ENCODE data around the gene STK17A. TPM values are rescaled to one million over a fixed set of nuclear protein-coding genes. Genes with fewer than 3 reads are reported as not detected.

The STK17A gene
- total and polyA plus RNA-seq, 5 donors, result 15.7 to 43.3 (median 32.7) TPM

DNA sequence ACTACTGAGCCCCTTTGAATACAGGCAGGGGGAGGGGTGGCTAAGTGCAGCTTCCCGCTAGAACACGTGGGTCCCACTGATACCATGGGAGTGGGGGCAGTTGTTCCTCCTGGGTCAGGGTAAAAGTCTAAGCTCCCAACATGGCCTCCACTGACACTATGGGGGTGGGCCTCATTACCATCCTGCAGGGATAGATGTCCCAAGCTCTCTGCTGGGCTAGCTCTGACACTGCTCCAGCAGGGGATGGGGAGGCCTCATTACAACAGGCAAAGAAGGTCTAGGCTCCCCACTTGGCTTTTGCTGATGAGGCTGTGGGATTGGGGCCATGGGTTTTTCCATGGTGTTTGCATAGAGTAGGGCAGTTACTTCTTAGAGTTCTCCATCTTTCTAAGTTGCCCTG lies 51.5 kb downstream of the STK17A start:
- peaks cover 2% of the 10 kb centered on the region for H3K4me1 ChIP-seq (ENCODE audit: control insufficient read depth, insufficient read depth, low read length)
- H3K9me3 ChIP-seq (ENCODE audit: control insufficient read depth, low read length), result no peaks in the 10 kb centered on the region
- no peak overlapping the region for H3K27ac ChIP-seq (ENCODE audit: low read length)
- H3K4me3 ChIP-seq (ENCODE audit: low read length), result no peak overlapping the region
- DNase-seq (no peak), ATAC-seq (peak; percentile 15 to 44)
- no peaks in the 10 kb centered on the region for H3K27me3 ChIP-seq (ENCODE audit: control insufficient read depth, insufficient read depth)
- WGBS, result 96% methylated on average over 2 of the region's 2 CpGs
- intact Hi-C loops (cut with DNase I), result loop anchor here in 1 of 4 donors (5.0 kb wide), 1 partner anchor 37 kb away; no protein-coding TSS in a partner anchor

DNA sequence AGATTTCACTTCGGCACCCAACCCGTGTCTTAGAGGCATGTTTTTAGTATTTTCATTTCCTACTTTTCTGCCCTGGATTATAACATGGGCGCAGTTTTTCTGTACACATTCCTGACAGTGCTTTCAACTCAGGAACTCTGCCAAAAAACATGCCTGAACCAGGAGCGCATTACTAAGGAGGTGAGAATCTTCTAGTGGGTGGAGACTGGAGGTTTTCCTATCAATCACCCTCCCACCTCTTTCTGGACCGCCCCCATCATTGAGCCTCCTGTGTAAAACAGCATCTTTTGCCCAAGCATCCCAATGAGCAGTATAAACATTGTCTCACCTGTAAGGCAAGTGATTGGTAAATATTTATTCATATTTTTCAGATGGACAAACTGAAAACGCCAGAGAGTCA lies 53.2 kb downstream of the STK17A start:
- ATAC-seq (peak in 1 of 2 donors; percentile 22), DNase-seq (no peak)
- WGBS, result 73% methylated on average over 6 of the region's 6 CpGs
- intact Hi-C loops (cut with DNase I), result no loop called here
- no peak overlapping the region for H3K4me3 ChIP-seq (ENCODE audit: low read length)
- H3K9me3 ChIP-seq (ENCODE audit: control insufficient read depth, low read length), result no peaks in the 10 kb centered on the region
- H3K27ac ChIP-seq (ENCODE audit: low read length), result no peak overlapping the region
- H3K27me3 ChIP-seq (ENCODE audit: control insufficient read depth, insufficient read depth), result no peaks in the 10 kb centered on the region
- peaks cover 9% of the 10 kb centered on the region for H3K4me1 ChIP-seq (ENCODE audit: control insufficient read depth, insufficient read depth, low read length)

- ATAC-seq (no peak), DNase-seq (no peak)
- Histone ChIP-seq H3K27ac (ENCODE audit: low read length) (no peak overlapping the region), H3K4me3 (ENCODE audit: low read length) (no peak overlapping the region), H3K27me3 (ENCODE audit: control insufficient read depth, insufficient read depth) (no peaks in the 10 kb centered on the region), H3K4me1 (ENCODE audit: control insufficient read depth, insufficient read depth, low read length) (peaks cover 9% of the 10 kb centered on the region), H3K9me3 (ENCODE audit: control insufficient read depth, low read length) (no peaks in the 10 kb centered on the region)
- intact Hi-C loops (cut with DNase I), result no loop called here
- WGBS, result 74% methylated on average over 4 of the region's 4 CpGs
Observed at GRCh38 chr7:43637114-43637806, 54.4 kb downstream of the STK17A start.

DNA sequence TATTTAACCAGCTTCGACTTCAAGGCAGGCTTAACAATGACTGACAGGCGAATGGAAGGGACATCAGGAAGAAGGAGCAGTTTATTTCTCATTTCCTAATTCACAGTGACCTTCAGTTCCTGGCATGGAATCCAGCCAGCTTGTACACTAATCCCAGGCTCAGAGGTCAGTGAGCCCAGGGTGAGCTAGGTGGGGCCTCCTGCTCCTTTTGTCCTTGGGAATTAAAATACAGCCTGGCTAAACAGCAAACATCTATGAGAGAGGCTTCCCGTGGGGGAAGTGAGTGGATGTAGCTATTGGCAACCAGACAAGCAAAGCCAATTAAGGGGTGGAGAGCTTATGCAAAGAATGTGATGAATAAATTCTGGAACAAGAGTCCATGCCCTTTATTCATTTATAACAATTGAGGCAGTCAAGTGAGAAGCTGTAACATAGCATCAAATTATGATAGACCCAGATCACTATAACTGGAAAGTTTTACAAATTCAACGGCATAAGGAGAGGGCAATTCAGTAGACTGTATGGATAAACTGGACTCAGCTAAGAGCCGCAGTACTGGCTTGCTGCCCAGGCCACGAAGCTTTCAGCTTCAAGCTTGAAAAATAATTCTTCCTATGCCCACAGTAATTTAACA lies 57.1 kb downstream of the STK17A start:
- H3K4me3 ChIP-seq (ENCODE audit: low read length), result no peak overlapping the region
- intact Hi-C loops (cut with DNase I), result no loop called here
- H3K4me1 ChIP-seq (ENCODE audit: control insufficient read depth, insufficient read depth, low read length), result peaks cover 9% of the 10 kb centered on the region

DNA sequence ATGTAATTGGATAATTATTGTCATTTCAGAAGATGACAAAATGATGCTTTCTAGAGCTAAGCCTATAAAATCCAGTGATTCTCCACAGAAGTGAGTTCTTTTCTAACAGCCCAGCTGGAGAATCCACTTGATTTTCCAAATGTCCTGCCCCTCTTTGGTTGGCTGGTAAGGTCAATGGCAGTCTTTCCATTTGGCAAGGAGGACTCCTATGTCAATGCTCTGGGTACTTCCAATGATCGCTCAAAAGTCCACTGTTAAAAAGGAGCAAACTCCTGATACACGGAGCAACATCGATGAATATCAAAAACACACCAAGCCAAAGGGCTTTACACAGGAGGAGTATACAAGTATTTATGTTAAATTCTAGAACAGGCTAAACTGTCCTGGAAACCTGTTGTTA lies 57.8 kb downstream of the STK17A start:
- WGBS, result 95% methylated on average over 3 of the region's 3 CpGs
- peak overlapping the region; percentile 45 for H3K27ac ChIP-seq (ENCODE audit: low read length)
- H3K9me3 ChIP-seq (ENCODE audit: control insufficient read depth, low read length), result no peaks in the 10 kb centered on the region
- H3K4me1 ChIP-seq (ENCODE audit: control insufficient read depth, insufficient read depth, low read length), result peaks cover 11% of the 10 kb centered on the region
- intact Hi-C loops (cut with DNase I), result no loop called here
- no peak for ATAC-seq
- H3K4me3 ChIP-seq (ENCODE audit: low read length), result no peak overlapping the region
- no peak for DNase-seq
- no peaks in the 10 kb centered on the region for H3K27me3 ChIP-seq (ENCODE audit: control insufficient read depth, insufficient read depth)

More for the DNA sequence above, 57.1 kb downstream of the STK17A start:
- Histone ChIP-seq H3K9me3 (ENCODE audit: control insufficient read depth, low read length) (no peaks in the 10 kb centered on the region), H3K27ac (ENCODE audit: low read length) (peak overlapping the region; percentile 83), H3K27me3 (ENCODE audit: control insufficient read depth, insufficient read depth) (no peaks in the 10 kb centered on the region)
- 26% methylated on average over 6 of the region's 6 CpGs for WGBS
- DNase-seq (peak; percentile 53 to 85 (median 79)), ATAC-seq (peak; percentile 87 to 97)

GRCh38 chr7:43642897-43643630 lies 60.2 kb downstream of the STK17A start:
- no peaks in the 10 kb centered on the region for H3K27me3 ChIP-seq (ENCODE audit: control insufficient read depth, insufficient read depth)
- no peaks in the 10 kb centered on the region for H3K9me3 ChIP-seq (ENCODE audit: control insufficient read depth, low read length)
- ATAC-seq, result no peak
- intact Hi-C loops (cut with DNase I), result no loop called here
- H3K4me1 ChIP-seq (ENCODE audit: control insufficient read depth, insufficient read depth, low read length), result peaks cover 30% of the 10 kb centered on the region
- H3K27ac ChIP-seq (ENCODE audit: low read length), result no peak overlapping the region
- 91% methylated on average over 13 of the region's 13 CpGs for WGBS
- DNase-seq, result no peak
- no peak overlapping the region for H3K4me3 ChIP-seq (ENCODE audit: low read length)

DNA sequence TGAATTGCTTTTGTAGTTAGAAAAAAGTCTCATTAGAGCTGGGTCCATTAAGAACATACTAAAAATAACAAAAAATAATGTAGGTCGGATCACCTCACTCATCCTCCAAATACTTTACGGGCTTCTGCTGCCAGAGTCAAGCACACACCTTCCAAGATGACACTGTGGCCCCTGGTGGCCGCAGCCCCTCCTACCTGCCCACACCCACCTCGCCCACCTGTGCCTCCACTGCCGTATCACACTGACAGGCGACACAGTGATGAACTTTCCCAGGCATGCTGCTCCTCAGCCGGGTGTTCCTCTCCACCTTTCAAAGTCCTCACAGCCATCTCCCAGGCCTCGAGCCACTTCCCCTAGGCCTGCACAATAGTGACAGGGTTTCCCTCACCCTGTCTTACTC lies 60.9 kb downstream of the STK17A start:
- Histone ChIP-seq H3K27me3 (ENCODE audit: control insufficient read depth, insufficient read depth) (no peaks in the 10 kb centered on the region), H3K4me1 (ENCODE audit: control insufficient read depth, insufficient read depth, low read length) (peaks cover 33% of the 10 kb centered on the region), H3K9me3 (ENCODE audit: control insufficient read depth, low read length) (no peaks in the 10 kb centered on the region), H3K4me3 (ENCODE audit: low read length) (no peak overlapping the region), H3K27ac (ENCODE audit: low read length) (no peak overlapping the region)
- 87% methylated on average over 8 of the region's 8 CpGs for whole genome bisulfite sequencing
- ATAC-seq, result no peak
- intact Hi-C loops (cut with DNase I), result no loop called here
- no peak for DNase-seq

GRCh38 chr7:43645699-43646226 lies 62.9 kb downstream of the STK17A start:
- Histone ChIP-seq H3K4me1 (ENCODE audit: control insufficient read depth, insufficient read depth, low read length) (peaks cover 29% of the 10 kb centered on the region), H3K27ac (ENCODE audit: low read length) (peak overlapping the region; percentile 88), H3K4me3 (ENCODE audit: low read length) (no peak overlapping the region), H3K9me3 (ENCODE audit: control insufficient read depth, low read length) (no peaks in the 10 kb centered on the region), H3K27me3 (ENCODE audit: control insufficient read depth, insufficient read depth) (no peaks in the 10 kb centered on the region)
- intact Hi-C loops (cut with DNase I), result no loop called here
- 86% methylated on average over 3 of the region's 3 CpGs for WGBS
- DNase-seq (no peak), ATAC-seq (no peak)

DNA sequence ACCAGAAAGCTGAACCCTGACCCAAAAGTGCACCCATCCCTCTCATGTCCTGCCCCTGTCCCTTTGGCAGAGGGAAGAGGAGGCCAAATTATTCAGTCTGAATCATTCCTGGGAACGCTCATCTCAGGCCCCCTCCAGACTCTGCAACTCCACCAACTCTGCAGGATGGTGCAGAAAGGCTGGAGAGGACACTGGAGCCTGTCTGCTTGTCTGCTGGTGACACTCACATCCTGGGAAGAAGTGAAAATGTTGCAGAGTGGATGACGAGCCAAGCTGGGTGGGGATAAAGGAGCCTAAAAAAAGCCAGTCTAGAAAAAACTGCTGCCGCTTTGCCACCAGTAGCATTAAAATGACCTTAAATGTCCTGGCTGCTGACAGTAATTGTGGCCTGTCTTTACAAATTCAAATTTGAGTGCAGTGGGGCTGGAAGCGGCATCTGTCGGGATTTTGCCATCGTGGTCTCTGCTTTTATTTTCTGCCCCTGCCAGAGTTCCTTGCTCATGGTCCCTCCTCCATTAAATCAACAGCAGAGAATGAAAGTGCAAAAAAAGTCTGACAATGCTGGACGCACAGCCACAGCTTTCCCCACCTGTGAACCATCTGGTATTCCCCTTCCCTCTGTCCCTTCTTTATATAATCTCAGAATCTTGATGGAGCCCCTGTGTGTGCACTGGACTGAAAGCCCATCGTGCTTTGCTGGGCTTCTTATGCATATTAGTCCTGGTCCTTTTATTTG lies 63.9 kb downstream of the STK17A start:
- H3K27me3 ChIP-seq (ENCODE audit: control insufficient read depth, insufficient read depth), result no peaks in the 10 kb centered on the region
- peak in 2 of 3 donors; percentile 30 to 55 for DNase-seq
- peak; percentile 39 to 42 for ATAC-seq
- intact Hi-C loops (cut with DNase I), result no loop called here
- H3K27ac ChIP-seq (ENCODE audit: low read length), result peak overlapping the region; percentile 88
- WGBS, result 20% methylated on average over 8 of the region's 8 CpGs
- H3K4me3 ChIP-seq (ENCODE audit: low read length), result no peak overlapping the region
- no peaks in the 10 kb centered on the region for H3K9me3 ChIP-seq (ENCODE audit: control insufficient read depth, low read length)
- H3K4me1 ChIP-seq (ENCODE audit: control insufficient read depth, insufficient read depth, low read length), result peaks cover 30% of the 10 kb centered on the region

GRCh38 chr7:43647339-43647672 lies 64.4 kb downstream of the STK17A start:
- intact Hi-C loops (cut with DNase I), result no loop called here
- no peaks in the 10 kb centered on the region for H3K9me3 ChIP-seq (ENCODE audit: control insufficient read depth, low read length)
- ATAC-seq (peak; percentile 20 to 44), DNase-seq (peak in 2 of 3 donors; percentile 44 to 65)
- peaks cover 30% of the 10 kb centered on the region for H3K4me1 ChIP-seq (ENCODE audit: control insufficient read depth, insufficient read depth, low read length)
- WGBS, result 24% methylated on average over 7 of the region's 7 CpGs
- H3K27me3 ChIP-seq (ENCODE audit: control insufficient read depth, insufficient read depth), result no peaks in the 10 kb centered on the region
- H3K27ac ChIP-seq (ENCODE audit: low read length), result peak overlapping the region; percentile 88
- no peak overlapping the region for H3K4me3 ChIP-seq (ENCODE audit: low read length)
